ENCODE measurements around the gene COL4A2.

The COL4A2 gene

DNA sequence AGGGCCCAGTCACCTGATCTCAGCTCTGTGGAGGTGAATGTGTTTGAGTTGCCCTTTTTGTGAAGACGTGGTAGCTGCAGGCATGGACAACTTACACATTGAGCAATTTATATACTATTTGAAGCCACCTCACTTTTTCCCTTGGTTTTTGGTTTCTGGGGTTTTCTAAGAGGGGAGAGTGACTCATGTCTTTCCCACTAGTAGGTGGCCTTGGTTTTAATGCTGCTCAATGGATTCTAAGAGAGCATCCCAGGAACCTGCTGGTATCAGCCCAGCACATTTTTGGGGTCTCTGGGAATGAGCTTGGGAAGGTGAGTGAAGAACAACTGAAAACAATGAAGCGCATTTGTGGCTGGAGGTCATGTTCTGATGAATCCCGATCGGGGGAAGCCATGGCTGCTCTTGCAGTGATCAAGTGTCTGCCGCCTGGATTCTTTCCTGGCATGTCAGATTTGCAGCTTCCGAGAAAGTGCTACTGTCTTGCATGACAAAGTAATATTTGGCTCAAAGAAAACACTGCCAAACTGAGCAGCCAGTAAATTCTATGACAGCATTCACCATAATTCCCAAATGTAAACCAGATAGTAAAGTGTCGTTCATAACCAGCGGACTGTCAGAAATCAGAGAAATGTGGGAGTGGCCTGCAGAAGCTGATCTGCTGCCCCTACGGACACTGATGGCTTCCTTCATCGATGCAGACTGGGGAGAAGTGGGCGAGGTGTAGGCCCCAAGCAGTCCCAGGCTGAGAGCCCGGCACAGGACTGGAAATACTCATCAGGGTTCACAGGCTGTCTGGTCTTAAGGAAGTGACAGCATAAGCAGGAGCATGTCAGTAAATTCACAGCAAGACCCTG is 98.7 kb downstream of the COL4A2 start:
- no peak for FAIRE-seq

DNA sequence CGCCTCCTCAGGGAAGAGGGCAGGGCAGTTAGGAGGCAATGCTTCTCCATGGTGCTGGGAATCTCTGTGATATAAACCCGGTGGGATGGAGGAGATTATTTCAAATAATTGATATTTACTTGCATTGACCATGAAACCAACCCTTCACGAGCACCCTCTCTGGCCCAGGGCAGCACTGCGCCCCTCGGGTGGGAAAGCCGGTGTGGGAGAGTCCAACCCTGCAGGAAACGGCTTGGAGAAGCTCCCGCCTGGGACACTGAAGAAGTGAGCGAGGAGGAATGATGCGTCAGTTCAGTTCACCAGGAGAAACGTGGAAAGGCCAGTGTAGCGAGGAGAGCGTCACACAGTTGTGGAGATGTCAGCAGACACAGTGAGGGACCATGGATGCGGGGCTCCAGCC is 99.9 kb downstream of the COL4A2 start:
- FAIRE-seq, result no peak

DNA sequence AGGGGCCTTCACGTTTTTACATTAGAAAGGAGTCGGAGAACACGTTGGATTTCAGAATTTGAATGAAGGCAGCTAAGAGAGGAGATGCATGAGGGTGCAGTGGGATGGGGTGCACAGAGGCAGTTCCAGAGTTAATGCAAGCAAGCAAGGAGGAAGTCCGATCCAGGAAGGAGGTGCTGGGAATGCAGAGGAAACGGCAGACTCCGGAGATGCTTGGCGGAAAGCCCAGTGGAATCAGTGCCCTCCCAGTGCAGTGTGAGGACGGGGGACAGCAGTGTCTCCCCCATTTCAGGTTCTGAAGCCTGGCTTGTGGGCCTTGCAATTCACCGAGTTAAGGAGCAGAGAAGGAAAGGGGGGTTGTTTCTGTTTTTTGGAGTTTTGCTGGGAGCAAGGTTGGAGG is 100.4 kb downstream of the COL4A2 start:
- FAIRE-seq, result no peak

DNA sequence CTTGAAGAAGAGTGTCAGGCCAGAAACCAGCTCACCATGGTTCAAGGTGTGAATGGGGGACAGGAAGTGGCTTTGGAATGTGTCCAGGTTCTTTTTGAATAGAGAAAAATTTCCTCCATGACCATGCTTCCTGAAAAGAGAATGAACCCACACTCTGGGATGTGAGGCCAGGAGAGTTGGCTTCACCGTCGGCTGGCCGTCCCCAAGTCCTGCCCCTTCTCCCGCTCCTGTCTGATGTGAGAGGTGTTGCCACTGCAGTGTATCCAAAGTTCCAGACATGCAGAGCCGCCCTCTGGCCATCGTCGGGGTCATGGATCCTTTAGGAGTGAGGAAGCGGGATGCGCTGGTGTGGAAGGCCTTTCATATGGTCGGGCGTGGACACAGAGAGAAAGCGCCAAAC is 101.2 kb downstream of the COL4A2 start:
- FAIRE-seq, result no peak

DNA sequence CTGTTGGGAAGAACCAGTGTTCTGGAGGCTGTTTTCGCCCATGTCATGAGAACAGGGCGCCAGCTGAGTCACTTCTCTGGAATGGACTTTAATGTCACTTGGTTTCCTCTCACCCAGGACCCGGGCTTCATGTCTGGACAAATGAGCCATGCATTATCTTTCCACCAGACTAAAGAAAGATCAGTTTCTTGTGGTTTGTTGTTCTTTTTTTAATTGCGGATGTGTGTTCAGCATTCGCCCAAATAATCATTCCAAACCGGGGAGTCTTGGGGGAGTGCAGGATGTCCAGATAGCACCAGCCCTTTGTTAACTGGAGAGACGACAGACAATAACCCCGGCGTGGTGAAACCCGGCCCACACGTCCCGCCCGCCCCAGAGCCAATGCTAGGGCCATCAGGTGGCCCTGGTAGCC is 102.5 kb downstream of the COL4A2 start:
- FAIRE-seq, result no peak

DNA sequence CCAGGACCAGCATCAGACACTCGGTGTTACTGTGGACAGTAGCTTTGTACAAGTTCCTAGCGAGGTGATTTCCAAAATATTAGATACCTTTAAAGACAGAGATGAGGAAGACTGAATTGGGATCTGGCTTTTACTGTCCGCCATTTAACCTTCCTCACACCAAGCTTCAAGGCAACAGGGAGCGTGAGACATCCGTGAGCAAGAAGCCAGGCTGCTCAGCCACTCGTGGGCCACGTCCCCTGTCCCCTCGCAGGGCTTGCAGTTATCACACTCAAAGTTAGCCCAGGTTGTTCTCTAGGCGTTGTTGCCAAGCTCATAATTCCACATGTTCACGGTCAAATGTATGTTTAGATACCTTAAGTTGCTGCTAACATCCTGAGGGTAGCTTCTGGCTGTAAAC is 102.9 kb downstream of the COL4A2 start:
- FAIRE-seq, result no peak

DNA sequence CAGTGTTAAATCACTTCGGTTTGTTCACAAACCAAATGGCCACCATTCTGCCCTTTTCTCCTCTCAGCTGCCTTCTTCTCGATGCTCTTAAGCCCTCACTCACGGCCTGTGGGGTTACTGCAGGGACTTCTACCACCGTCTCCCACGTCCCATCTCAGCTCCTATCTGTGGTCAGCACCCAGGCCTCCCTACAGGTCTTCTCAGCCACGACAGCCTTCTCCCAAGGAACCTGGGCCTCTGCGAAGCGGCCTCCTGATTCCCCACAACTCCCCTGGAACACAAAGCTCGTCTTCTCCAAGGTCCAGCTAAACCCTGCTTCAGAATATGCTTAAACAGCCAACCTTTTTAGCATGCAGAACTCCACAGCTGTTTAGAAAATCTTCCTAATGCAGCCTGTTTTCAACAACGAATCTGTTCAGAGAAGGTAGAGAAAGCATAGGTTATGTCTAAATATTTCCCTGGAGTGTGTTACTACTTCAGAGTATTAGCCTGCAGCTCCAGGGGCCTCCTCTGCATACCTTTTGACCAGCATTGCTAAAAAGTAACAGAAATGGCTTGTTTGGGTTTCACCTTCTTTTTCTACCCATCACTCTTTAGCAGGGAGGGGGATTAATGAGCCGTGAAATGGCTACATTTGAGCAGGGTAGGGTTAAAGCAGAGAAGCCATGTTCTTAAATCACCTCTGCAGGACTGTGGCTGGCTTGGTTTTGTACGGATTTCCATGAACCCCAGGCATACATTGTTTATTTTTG is 104.0 kb downstream of the COL4A2 start:
- no peak for FAIRE-seq

DNA sequence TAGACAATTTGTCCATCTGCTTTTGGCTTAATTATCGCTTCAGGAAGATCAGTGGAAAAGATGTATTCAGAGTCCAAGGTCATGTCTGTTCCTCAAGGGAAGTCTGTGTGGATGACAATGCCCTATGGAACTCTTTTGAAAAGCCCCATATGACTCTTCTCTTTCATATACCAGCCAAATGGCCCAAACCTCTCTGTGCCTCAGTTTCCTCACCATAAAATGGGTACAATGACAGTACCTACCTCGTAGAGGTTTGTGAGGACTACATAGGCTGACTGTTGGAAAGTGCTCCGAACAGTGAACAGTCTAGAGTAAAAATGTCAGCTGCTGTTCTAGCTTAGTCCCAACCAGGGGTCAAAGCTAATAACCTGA is 104.6 kb downstream of the COL4A2 start:
- no peak for FAIRE-seq

DNA sequence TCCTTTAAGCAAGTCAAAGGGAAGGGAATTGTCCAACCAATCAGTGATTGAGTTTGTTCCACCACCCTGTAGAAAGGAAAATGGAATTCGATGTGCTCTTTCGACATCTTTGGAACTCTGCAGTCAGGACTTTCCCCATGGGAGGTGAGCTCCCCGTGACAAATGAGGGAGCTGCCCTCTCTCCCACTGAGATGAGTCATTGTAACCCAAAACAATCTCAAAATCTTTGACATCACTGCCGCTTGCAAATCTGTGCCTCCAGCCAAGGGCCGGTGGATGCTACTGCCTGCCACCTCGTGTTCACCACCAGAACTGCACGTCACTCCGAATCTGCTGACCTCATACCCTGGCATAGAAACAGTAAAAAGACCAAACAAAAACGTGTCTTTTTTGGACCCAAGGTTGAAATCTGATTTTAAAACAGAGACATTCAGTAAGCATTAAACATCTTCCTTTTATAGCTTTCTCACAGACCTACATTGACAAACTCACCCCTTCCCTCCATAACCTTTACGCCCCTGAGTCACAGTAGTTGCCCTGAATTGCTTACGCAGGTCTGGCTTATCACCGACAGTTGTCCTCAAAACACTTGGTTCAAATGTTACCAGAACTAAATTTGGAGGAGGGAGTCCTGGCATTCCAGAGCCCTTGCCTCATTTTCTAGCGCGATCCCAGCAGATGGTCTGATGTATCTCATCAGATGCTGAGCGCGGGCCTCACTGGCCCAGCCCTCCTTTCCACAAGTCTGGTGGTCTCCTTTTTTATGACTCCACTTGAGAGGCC is 105.2 kb downstream of the COL4A2 start:
- FAIRE-seq, result peak; percentile 76

DNA sequence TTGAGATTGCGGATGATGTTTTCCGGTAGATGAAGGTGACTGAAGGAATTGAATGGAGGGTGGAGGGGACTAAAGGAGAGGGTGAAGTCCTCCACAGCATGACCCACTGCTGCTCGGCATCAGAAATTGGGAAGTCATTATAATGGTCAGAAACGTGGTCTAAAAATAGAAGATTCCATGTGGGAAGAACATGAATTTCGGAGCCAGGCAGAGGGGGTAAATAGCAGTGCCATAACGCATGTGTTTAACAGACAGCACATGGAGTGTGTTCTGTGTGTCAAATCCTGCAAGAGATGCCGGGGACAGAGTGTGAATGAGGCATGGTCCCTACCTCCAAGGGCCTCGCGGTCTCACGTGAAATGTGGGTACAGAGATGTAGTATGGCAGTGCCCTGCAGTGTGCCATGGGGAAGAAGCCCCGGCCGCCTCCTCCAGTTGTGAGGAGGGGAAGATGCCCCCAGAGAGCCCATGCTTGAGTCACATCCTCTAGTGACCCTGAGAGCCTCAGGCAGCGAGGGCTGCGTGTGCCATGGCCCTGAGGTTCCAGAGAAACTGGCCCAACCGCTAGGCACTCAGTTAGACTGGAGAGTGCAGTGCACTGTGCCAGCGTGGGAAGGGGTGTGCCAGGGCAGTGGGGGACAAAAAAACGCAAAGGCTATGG is 106.1 kb downstream of the COL4A2 start:
- FAIRE-seq, result no peak

DNA sequence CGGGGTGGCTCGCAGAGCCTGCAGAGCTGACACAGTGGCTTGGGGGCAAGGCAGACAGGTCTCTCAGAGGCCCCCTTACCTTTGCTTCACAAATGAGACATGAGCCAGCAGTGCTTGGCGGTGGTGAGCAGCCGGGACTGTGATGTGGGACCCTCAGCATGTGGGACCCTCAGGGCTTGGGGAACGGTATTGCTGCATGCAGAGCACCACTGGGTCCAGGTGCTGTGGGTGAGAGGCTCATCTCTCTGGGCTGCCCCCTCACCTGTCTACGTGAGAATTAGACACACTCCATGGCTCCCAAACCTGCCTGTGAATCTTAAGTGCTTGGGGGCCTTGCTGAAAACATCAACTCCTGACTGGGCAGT is 106.6 kb downstream of the COL4A2 start:
- FAIRE-seq, result no peak

DNA sequence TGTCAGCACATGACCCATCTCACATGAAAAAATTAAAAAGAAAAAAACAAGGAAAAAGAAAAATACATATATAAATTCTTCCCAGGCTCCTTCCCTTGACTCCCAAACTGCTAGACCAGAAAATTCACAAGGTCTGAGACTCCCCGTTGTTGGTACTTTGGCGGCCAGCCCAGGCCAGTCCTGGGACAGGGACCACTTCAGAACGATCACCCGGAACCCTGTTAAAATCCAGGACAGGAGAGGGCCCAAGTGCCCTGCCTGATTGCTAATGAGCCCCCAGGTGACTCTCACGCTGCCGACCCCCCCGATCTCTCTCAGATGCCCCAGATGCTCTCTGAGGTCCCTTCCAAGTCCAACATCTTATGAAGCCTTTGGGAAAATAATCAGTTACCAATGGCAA is 107.2 kb downstream of the COL4A2 start:
- FAIRE-seq, result no peak

DNA sequence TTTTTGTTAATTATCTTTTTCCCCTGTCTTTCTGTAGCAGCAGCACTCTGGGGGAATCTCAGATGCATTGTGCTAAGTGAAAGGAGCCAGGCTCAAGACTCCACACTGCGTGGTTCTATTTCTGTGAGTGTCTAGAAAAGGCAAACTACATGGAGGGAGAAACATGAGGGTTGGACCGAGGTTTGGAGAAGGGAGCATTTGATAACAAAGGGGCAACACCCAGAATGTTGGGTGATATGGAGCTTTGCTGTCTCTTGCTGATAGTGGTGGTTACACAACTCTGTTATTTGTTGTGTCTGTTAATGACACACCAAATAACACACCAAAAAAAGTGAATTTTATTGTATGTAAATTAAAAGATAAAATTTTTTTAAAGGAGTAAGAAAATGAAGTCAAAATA is 107.8 kb downstream of the COL4A2 start:
- no peak for FAIRE-seq

DNA sequence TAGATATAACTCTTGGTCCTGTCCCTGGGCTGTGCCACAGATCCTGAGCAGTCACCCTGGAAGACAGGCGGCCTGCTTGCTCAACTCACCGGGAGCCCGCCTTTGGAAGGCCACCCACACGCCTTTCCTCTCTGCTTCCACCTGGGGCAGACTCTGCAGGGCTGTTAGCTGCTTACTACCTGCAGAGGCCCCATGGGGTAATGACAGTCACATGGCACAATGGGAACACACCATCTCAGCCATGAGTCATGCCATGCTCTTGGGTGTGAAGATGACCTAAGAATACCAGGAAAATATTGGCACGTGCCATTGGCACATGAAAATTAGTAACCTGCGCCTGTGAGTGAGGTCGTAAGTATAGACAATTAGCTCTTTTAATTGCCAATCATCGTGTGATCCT is 108.6 kb downstream of the COL4A2 start:
- FAIRE-seq, result no peak

DNA sequence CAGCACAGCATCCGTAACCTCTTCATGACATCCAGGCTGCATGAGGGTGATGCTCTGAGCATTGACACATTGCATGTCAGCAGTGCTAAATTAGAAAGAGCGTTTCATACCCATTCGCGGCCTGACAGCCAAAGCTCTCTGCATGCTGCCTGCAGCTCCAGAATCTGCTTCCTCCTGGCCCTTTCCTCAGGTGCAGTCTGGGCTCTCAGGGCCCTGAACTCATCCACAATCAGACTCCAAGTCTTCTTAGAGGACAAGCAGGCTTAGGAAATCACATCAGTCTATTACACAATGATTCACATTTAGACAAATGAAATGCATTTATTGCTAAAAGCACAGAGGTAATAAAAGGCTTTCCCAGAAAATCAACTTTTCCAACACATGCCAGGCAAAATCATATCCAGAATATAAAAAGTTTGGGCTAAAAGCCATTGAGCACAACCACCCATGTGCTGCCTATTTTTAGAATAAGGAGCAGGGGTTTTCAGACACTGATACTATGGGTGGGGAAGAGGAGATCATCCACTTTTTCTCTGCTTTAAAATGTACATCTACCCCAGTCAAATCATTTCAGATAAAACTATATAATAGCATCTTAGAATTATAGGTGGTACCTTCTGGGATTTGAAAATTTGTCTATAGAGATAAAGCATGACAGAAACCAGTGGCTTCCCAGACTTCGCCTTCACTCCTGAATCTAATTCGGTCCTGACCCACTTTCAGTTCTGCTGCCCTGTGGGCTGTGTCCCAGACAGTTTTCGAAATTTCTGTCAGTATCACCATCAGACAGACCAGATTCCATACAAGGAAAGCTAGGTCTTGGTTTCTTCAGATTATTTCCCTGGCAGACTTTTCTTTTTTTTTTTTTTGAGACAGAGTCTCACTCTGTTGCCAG is 109.3 kb downstream of the COL4A2 start:
- FAIRE-seq, result no peak

DNA sequence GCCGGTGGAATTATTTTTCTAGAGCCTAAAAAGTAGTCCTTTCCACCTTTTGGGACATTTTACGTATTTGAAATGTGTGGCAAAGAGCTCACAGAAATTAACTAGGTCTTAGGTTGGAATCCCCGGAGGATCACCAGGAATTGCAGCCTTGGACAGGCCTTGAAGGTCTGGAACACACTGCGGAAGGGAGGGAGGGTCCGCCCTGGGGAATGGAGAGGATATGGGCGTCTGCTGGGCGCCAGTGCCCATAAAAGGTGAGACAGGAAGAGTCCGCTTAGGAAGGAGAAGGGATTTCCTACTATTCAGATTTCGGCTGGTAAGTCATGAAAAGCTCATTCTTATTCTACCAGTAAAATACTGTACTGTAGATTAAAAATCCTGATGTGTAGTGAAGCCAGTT is 111.9 kb downstream of the COL4A2 start:
- FAIRE-seq, result no peak

DNA sequence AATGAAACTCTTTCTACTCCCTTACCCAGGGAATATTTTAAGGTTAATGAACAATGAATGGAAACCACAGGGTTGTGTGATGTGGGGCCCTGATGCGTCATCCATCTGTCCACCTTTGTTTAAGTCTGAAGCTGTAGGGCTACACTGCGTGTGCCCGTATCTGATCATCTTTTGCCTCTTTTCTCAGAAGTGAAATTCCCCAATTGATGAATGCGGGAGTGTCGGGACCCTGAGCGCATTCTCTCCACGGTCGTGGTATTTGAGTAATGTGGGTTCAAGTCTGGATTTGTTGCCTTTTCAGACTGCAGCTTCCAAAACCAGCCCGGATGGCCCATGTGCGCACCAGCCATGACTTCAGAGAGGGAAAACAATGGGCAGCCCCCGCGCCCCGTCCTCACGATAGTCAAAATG is 112.3 kb downstream of the COL4A2 start:
- no peak for FAIRE-seq

DNA sequence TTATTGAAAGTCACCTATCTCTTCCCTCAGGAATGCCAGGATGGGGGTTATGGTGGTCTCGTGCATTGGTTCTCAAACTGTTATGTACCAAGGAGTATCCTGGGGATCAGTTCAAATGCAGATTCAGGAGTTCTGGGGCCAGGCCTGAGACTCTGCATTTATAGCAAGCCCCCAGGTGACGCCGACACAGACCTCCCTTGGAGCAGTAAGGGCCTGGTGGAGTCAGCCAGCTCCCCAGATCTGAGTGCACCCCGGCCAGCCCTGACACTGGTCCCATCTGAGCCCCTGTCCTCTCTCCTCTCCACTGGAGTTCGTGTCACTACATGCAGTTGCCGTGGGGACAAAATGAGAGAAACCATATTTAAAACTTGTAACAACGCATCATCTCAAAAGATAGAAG is 112.9 kb downstream of the COL4A2 start:
- no peak for FAIRE-seq

DNA sequence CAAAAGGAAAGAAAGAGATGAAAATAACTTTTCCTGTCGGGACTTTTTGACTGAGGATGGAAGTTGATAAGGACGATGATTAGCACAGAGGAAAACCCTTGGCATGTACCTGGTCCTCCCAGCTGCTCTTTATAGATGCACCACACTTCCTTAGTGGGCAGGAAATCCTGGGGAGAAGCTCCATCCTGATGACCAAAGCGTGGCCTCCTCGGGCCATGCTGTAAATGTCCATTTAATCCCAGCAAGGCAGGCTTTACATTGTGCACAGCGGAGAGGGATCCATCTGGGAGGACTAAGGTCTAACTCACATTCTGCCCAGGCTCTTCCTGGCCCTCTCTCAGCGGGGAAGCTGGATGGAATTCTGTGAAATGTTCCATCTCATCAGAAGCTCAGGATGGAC is 113.5 kb downstream of the COL4A2 start:
- FAIRE-seq, result no peak

DNA sequence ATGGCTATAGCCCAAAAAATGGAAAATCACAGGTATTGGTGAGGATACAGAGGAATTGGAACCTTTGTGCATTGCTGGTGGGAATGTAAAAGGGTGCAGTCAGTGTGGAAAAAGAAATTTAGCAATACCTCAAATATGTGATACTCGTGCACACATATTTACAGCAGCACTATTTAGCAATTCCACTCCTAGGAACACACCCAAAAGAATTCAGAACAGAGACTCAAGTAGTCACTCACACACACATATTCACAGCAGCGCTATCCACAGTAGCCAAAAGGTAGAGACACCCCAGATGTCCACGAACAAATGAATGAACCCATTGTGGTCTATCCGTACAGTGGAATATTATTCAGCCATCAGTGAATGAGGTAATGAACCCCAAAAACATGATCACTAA is 114.0 kb downstream of the COL4A2 start:
- FAIRE-seq, result no peak

DNA sequence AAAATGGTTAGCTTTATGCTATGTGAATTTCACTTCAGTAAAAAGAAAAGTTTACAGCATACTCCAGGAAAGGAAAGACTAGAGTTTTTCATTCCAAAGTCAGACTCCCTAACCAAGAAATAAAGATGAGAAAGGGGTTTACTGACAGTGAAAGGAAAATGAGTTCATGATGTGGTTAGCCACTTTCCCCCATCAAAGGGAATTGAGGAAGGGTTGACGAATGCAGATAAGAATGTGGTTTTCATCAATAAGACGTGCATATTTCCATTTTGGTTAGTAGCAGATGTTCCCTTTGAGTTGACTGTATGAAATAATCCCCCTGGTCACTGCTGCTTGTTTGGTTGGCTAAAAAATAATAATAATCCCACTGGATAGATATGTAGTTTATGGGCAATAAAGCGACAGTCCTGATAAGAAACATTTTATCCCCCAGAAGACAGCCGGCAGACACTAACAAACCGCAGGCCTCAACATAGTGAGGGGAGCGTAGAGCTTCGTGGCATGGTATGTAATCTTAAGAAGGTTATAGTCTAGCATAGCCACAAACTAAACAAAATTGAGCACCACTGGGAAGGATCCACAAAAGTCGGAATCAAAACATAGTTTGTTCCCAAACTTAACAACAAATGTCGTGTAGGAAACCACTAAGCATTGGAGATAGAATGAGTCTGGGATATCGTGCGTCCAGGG is 114.8 kb downstream of the COL4A2 start:
- no peak for FAIRE-seq

Data from A204.1 (cell line).